NCI-H526 treated with DMSO at 0.1 percent for 48 hours (cell line): ENCODE results near the gene SCN4A.

Source experiments
- DNase-seq: peaks from one replicate; lab custom pipeline; 2025; lab: John Stamatoyannopoulos, UW

SCN4A gene

DNA sequence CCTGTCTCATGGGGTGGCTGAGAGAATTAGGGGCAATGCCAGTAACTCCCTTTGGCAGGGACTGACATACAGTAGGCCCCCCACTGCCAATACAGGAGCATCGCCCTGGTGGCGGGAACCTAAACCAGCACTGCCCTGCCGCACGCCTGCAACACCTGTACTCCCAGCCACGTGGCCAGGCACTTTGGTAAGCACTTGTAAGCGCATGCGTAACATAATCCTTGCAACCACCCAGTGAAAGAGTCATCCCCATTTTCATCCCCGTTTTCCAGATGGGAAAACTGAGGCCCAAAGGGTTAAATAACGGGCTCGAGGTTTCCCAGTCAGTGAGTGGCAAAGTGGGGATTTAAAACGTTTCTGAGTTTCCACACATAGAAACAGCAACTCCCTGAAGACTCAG lies 17.5 kb downstream of the SCN4A start:
- no peak for DNase-seq

DNA sequence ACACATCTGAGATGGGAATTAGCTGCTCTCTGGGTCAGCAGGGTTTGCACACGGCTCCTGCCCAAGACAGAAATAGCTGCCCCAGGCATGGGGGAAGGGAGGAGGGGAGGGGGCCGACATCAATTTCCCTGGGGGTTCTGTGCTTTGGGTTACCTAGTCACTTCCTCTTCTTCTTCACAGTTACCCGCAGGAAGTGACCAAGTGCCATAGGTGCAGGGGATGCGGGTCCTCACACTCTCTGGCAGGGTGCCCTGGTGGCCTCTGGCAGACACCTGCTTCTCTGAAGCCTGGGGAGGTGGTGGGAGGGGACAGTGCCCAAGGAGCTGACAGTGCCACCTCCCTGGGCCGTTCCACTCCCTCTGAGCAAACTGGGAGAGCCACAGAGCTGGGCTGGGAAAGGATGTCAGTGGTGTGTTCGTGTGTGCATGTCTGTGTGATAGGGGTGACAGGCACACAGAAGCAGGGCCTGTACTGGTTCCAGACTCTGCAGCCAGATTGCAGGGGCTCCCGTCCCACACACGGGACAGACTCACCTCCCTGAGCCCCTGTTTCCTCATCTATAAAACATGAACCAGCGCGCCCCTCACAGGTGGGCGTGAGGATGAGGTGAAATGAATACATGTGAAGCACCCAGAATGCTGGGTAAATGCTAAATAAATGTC lies 18.2 kb downstream of the SCN4A start:
- no peak for DNase-seq

GRCh38 chr17:63950940-63951907 lies 21.5 kb downstream of the SCN4A start:
- DNase-seq = peak; percentile 48

DNA sequence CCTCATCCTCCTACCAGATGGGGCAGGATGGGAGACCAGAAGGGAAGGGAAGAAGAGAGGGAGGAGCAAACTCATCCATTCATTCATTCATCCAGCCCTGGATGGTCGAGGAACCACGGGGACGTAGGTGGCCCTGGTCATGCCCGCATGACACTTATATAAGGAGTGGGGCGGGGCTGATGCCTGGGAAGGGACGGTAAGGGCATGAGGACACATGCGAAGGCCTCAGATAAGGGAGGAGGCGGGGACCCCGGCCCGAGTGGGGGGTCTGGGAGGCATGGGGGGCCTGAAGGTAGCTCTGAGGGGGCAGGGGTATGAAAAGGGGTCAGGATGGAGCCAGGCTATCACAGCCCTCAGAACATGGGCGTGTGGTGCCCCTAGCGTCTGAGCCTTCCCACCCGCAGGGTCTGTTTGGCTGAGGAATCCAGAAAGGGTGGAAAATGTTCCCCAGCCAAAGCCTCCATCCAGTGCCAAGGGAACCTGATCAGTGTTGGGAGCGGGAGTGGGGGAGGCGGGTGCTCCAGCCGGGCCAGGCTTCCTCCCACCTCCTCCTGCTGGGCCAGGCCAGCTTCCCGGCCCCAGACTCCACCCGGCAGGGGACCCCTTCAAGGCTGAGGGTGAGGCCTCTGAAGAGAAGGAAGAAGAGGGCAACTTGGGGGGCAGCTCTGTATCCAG lies 23.0 kb downstream of the SCN4A start:
- no peak for DNase-seq

GRCh38 chr17:63948521-63948920 lies 24.2 kb downstream of the SCN4A start:
- DNase-seq = no peak

DNA sequence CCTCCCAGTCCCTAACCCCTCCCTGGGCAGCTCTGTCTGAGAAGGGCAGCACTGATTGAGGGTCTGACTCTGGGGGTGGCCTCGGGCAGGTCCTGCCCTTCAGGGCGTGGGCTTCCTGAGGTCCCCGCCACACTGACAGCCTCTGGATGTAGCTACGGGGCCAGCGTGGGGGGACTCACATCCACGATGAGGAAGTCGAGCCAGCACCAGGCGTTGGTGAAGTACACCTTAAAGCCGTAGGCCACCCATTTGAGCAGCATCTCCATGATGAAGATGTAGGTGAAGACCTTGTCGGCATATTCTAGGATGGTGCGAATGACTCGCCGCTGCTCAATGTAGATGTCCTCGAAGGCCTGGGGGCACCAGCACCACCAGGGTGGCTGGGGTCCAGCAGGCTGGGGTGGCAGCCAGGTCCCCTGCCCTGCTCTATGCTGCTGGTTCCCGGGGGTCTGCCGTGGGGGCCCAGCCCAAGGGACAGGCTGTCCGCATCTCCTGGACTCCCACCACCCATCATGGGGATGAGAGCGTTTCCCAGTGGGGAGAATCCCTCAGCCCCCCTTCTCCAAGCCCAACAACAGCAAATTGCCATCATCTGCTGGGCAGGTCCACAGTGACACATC lies 24.9 kb downstream of the SCN4A start:
- DNase-seq = no peak

- no peak for DNase-seq
These were observed 26.0 kb downstream of the SCN4A start for GRCh38 chr17:63946440-63947363.

DNA sequence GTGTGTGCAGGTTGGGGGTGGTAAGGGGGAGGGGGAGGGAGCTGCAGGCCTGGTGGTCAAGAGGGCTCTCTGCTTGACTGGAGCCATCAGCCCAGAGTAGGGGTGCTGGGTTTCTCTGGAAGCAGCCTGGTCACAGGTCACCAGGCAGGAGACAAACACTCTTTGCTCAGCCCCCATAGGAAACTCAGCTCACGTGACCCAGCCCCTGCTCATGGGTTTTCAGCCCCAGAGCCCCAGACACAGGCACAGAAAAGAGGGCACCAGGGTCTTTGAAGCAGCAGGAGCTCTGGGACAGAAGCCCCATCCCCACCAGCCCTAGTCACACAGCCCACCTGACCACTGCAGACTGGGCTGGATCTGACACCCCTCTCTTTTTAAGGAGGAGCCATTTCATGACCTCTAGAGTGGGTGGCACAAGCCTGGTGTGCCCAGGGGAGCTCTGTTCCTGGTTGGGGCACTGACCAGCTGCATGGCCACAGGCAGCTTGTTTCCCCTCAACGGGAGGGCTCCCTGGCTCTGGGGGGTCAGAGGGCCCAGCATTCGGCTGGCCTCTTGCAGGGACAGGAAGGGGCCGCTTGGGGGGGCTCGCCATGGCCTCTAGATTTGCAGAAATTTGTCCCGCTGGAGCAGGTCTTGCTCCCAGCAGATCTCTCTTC lies 26.8 kb downstream of the SCN4A start:
- DNase-seq = no peak

DNA sequence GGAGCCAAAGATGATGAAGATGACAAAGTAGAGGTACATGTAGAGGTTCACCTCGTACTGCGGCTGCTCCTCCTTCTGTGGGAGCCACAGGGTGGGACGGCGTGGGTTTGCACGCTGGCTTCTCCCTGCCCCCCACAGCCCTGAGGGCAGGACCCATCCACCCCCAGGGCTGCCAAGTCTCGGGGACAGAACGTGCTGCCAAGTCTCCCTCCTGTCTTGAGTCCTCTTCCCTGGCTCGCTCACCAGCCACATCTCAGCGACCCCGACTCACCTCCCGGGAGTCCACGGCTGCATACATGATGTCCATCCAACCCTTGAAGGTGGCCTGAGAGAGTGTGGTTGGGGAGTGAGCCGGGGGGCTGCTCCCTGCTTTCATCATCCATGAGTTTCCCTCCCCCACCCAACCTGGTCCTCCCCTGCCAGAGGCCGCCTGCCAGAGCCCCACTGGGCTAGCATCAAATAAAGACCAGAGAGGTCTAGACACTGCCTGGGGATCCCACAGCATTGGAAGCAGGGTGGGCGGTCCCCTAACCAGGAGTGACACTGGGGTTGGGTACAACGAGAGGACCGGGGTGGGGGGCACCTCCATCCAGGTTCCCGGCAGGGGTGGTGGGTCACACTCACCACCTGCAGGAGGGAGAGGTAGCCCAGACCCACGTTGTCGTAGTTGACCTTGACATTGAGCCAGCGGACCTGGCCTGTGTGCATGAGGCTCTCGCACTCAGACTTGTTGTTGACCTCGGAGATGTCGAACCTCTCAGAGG lies 27.8 kb downstream of the SCN4A start:
- no peak for DNase-seq

DNA sequence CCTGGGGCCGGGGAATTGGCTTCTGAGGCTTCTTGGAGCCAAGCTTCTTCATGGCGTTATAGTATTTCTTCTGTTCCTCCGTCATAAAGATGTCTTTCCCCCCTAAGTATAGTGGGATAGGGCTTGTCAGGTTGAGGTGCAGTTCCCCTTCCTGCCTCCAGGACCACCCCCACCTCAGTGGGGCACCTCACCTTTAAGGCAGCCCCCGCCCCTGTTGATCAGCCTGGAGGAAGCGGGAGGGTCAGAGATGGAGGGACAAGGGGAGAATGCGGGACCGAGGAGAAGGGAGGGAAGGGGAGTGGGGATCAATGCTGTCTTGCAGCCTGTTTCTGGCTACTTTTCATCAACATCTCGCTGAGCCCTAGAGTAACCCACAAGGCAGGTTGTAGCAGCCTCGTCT lies 29.0 kb downstream of the SCN4A start:
- no peak for DNase-seq

GRCh38 chr17:63942309-63942985 lies 30.3 kb downstream of the SCN4A start:
- no peak for DNase-seq

- DNase-seq = no peak
These were observed 31.0 kb downstream of the SCN4A start for GRCh38 chr17:63941751-63942150.

GRCh38 chr17:63941162-63941561 lies 31.6 kb downstream of the SCN4A start:
- no peak for DNase-seq

DNA sequence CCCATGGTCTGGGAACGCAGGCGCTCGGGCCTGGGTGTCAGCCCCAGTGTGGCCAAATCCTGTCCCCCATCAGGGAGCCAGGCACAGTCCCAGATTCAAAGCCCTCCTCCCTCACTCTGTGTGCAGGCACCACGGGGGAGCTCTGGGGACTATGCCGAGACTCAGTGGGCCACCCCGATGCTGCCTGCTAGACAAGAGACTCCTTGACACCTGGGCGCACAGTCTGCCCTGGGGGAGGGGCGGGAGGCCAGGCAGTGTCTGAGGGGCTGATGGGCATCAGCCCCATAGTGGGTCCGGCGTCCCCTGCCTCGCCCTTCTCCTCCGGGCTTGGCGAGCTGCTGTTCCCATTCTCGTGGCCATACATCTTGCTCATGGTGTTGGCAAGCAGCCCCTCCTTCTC lies 32.1 kb downstream of the SCN4A start:
- no peak for DNase-seq

- no peak for DNase-seq
These were observed 32.8 kb downstream of the SCN4A start for GRCh38 chr17:63939884-63940283.

GRCh38 chr17:63939401-63939800 lies 33.3 kb downstream of the SCN4A start:
- DNase-seq = no peak

DNA sequence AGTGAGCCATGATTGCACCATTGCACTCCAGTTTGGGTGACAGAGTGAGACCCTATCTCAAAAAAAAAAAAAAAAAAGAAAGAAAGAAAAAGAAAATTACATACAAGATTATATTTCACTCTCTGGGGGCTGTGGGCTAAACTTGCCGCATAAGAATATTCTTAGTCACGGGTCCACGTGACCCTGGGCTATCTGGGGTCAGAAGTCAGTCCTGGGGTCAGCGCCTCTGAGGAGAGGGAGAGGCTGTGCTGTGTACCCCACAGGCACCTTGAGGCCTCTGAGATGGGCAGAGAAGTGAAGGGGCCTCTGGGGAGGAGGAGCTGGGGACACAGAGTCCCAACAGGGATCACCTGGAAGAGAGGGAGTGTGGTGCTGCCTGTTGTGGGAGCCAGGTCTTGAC lies 34.8 kb downstream of the SCN4A start:
- no peak for DNase-seq

- DNase-seq = no peak
These were observed 35.4 kb downstream of the SCN4A start for GRCh38 chr17:63937319-63937718.
